ENCODE measurements around the gene ARHGAP21. TPM values are rescaled to one million over a fixed set of nuclear protein-coding genes. Genes with fewer than 3 reads are reported as not detected.
"Not testable (repeated sequence)": the region's sequence is repeated elsewhere in the genome, so short reads cannot be mapped to it uniquely, and the experiment has no call there.

Gene ARHGAP21
- total RNA-seq, 1 donor from 2014 or later = 40.1 TPM

DNA sequence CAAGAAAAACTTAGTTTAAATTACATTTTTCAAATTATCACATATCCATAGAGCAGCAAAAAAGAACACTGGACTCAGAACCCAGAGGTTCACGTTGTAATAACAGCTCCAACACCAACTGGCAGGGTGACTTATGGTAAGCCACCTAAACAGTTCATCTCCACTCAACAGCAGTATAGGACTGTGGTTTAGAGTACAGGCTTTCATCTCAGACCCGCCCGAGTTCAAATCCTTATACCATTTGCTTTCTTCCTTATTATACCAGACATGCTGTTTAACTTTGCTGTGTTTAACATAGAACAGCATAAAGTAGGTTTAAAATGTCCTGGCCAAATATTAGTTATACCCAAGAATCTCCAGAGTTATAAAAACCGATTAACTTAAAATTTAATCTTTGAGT lies 97.9 kb downstream of the ARHGAP21 start:
- no peak for ATAC-seq

DNA sequence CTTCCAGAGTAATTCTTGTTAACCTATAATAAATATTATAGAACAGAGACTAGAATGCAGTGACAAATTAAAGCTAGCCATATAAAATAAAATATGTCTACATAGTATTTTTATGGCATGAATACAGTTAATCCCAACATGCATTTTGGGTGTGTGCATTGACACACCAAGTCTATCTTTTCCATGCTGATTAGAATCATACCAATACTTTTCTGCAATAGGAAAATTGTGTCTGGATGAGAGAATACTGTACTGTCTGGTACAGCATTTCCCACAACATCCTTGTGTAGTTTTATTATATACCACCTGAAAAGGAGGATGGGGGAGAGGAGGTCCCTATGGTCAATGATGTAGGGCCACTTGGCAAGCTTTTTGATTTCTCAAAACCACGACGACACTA lies 100.3 kb downstream of the ARHGAP21 start:
- ATAC-seq = no peak

DNA sequence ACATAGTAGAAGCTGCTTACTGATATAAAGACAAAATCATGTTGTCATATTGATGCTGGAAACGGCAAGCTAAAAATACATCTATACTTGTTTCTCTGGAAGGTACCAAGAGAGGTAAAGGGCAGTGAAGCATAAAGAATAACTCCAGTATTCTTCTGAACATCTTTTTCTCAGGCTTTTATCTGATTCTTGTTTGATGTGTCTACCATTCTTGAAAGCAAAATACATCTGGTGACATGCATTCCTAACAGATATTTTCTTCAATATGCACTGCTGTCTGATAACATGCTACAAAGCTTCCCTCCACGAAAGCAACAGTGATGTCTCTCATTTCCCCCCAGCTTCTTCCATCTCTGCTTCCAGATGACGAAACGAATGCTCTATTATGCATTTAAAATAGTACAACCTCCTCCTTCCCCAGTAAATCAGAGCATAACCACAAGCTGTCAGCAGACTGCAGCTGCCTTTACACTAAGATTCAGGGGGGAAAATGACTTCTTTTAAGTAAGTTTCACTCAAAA lies 100.8 kb downstream of the ARHGAP21 start:
- no peak for ATAC-seq

DNA sequence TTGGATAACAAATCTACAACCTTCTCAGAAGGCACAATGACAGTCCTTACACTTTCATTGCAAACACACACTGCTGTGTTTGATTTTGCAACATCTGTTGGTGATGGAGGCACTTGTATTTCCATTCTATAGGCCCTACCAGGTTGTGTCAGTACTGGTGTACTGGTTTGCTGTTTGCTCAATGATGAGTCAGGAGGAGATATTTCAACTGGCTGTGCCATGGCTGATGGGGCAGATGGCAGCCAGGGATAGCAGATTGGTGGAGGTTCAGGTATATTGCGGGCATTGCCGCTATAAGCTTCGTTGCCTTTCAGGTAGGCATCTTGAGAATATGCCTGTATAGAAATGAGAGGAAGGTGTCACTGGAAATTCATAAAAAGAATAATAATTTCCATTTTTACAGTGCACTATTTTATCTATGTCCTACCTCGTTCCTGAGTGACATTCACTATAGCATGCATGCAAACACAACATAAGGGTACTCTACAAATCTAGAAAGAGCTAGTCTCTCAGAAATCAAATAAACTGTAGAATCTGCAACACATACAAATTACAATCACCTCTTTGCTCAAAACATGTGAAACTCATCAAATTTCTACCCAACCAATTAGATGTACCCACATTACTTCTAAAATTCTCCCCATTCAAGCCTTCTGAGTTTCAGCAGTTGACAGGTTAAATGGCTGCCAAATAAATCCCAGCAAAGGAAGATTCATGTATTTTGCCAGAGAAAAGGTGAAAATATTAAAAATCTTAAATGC lies 102.5 kb downstream of the ARHGAP21 start:
- peak; percentile 46 for ATAC-seq

DNA sequence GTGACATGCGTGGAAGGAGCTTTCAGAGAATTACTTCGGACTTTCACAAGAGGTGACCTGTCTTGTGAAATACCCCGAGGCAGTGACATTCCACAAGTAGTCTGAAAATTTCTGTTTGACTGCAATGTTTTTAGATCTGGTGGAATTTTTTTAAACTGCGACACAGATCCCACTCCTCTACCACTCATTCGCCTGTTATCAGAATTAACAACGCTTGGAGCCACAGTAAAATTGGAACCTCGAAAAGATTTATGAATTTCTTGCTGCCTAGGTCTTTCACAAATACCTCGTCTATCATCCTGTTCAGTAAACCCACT lies 103.7 kb downstream of the ARHGAP21 start:
- ATAC-seq = not testable (repeated sequence)

DNA sequence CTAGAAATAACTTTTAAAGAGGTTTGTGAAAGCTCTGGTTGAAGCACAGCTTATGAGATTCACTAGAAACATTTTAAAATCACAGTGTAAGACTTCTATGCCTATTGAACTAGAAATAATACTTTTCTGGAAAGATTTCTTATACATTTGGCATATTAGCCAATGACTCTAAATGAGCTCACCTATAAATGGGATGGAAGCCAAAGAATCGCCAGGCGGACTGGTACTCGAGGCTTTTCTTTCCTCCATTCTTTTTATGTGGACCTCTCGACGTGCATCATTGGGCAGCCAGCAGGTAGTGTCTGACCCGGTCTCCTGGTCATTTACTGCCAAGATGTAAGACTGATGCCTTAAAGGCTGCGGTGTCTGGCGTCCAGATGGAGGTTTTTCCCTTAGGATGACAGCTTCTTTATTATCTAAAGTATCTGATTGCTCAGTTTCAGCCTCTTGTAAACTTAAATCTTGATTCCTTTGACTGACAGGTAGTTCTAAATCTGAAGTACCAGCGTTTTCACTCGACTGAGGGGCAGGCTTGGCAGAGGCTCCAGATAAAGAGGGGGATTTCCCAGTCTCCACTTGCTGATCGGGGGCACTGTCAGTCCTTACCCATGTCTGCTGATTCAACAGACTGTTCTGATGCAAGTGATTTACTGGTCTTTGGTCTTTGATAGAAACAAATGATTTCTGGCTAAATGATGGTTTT lies 104.2 kb downstream of the ARHGAP21 start:
- not testable (repeated sequence) for ATAC-seq

DNA sequence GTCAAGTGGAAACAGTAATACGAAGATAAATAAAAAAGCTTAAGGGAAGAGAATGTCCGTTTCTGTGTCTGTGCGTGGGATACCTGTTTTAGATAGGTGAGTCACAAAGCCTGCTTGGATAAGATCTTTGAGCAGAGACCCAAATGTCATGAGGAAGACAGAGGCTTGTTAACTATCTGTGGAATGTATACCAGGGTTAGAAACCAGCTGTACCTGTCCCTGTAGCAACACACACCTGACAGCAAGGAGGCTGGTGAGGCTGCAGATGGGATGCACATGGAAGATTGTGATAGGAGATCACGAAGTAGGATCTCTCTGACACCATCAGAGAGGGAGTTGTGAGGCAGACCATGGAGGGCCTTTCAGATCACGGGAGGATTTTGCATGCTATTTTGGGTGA lies 105.3 kb downstream of the ARHGAP21 start:
- no peak for ATAC-seq

DNA sequence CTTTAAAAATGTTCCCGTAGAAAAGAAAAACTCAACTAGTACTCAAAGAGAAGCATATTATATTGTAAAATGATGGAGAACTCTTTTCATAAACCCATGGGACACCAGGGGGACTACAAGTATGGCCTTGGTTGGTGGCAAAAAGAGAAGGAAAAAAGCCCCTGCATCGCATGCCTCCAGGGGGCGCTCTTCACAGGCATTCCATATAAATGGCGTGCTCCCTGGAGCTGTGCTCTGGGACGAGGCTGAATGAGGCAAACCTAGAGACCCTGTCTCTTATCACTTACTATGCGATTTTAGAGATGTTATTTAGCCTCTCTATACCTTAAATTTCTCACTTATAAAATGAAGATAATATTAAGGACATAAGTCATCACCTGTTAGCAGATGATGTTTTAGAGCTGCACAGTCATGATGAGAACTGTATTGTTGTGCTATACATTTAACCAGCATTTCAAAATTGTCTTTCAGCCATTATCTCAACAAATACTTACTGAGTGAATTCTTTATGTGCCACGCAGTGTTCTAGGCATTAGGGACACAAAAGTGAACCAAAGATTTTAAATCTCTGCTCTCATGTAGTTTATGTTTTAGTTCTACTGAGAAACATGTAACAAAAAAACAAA lies 105.8 kb downstream of the ARHGAP21 start:
- no peak for ATAC-seq

DNA sequence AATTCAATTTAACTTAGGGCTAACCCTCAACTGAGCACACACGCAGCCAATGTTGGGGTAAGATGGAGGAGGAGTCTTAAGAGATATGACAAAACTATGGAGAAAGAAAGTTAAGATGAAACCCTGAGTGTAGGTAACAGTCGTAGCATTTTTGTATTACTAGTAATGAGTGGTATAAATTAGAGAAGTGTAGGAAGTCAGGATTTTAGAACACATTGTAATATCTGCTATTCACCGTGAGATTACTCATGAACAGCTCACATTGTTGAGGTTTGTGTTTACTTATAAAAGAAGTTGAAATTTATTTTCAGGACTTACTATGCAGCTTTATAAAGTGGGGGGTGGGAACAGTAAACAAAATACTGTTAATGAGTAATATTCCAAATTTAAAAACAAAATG lies 107.2 kb downstream of the ARHGAP21 start:
- no peak for ATAC-seq

DNA sequence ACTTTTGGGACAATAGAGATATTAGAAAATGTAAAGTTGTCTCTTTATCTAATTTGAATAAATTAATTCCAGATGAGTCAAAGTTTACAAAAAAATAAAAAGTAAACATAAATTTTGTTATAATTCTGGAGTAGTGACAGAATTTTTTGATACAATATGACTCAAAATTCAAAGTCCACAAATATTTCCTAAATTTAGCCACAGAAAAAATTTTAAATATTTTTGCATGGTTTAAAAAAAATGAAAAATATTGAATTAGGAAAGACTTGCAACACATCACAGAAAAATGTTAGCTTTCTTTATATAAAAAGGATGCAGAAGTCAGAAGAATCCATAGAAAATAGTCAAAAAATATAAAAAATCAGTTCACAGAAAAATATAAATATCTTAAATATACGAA lies 117.7 kb downstream of the ARHGAP21 start:
- ATAC-seq = no peak

DNA sequence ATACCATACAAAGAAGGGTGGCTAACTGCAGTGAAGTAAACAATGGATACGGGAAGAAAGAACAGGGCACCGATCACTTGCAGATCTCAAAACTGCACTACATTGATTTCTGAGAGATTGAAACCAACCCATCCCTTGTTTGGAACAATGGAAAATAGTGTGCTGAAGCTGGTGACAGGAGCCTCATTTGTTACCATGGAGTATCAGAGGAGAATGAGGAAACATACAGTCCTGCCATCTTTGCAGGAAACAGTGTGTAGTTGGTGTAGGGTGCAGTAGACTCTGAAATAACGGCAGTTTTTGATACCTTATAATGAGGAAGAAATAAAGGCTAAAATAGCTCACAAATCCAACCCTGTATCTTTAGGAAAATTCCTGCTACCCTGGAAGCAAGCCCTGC lies 118.5 kb downstream of the ARHGAP21 start:
- no peak for ATAC-seq

DNA sequence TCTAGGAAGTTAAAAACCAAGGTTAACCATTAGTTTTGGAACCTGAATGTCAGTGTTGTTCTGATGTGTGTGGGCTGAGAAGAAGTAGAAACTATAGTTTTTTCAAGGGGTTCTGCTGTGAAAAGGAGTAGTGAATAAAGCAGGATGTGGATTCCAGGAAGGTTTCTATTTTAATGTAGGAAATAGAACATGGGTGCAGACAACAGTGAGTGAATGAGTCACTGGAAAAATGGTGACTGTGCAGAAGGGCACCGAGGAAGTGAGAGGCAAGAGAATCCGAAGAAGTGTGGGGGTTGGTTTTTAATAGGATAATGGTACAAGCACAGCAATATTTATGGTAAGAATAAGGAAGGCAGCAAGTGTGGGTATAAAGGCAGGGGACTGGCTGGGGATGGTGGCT lies 120.4 kb downstream of the ARHGAP21 start:
- ATAC-seq = no peak

DNA sequence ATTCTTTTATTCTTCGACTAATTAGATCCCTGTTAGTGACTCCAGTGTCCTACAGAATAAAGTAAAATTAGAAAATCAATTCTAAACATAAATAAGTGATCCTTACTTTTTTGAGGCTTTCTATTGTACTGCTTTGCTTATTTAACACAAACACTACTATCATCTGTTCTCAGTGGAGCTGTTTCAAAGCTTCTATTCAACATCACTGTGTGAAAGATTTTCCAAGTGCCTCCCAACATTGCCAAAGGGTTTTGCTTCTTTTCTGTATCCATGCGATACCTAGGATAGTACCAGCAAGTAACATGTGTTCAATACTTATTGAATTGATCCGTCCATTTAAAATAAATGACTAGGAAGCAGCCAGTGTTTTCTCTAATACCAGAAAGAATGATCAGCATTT lies 125.7 kb downstream of the ARHGAP21 start:
- ATAC-seq = no peak

DNA sequence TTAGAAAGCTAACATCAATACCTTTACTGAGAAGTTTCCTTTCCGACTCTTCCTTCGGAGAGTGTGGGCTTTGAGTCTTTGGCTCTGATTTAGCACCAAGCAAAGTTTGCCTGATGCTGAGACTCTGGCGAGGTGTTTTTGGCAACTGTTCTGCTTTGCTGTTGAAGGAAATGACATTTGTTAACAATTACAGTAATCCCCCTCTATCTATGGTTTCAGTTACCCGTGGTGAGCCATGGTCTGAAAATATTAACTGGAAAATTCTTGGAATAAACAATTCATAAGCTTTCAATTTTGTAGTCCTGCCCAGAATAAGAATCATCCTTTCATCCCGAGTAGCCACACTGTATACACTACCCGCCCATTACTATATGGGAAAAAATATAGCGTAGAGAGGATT lies 126.3 kb downstream of the ARHGAP21 start:
- no peak for ATAC-seq

DNA sequence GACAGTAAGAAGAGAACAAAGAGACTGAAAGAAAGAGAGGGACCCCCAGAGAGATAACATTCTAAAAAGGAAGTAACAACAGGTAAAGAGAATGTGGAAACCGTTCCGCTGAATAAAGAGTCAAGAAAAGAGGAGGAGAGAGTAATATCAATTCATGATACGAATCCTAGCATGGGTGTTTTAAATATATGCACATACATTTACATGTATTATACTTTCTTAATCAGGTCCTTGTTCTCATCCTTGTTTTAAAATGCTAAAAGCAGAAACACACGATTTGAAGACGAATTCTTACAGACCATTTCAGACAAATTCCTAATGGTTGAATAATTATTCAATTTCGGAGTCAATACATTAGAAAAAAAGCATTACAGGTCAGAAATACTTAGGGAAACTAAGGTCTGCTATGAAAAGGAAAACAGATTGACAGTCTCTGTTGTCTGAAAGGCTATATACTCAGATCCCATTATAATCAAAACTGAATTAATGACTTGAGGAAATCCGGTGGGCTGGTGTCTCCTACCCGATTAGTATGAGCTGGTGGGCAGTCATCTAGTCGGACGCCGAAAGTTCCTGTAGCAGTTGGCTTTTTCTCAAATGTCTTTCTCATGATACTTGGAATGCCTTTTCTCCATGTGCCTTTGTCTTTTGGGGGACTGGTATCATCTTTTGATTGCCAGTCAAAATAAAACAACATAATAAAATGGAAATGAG lies 127.3 kb downstream of the ARHGAP21 start:
- no peak for ATAC-seq

DNA sequence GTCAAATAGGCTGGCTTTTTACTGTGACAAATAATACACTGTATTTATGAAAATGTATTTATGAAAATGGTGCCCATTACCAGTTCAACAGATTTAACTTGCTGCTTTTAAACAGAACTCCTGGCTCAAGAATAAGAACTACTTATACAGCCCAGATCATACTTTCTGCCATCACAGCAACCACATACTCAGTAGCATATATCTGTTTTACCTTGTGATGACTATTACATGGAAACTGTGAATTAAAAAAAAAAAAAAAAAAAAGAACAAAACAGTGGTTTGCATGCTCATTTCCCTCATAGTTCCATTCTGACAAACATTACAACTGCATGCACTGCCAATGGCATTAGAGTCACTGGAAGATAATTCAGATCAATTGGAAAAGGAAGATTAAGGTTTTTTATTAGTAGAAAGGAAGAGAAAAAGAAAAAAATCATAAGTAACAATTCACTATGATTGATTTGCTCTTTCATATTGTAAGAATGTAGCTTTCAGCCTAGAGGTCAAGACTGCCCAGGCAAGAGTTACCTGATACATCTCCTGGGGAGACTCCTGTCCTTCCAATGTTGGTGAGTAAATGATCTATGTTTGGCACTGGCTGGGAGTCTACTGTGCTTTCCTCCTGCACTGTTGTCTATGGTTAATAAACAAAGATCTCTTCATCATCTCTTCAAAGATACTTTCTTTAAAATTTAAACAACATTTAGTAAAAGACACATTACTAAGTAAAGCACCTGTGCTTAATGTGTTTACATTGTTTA lies 132.8 kb downstream of the ARHGAP21 start:
- no peak for ATAC-seq

DNA sequence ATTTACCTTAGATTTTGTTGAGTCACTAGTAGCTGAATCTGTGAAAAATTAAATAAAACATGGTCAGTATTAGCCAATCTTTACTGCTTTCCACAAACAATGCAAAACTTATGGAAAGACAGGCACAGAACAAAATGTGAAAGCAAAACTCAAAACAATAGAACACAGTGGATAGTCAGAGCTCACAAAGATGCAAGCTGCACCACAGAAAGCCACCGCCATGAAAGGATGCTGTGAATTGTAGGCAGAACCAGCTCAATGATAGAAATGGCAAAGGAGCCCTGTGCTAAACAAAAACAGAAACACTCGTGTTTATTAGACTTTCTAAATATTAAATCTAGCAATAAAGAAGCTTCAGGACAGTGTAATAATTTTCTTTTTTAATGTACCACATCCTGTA lies 134.4 kb downstream of the ARHGAP21 start:
- no peak for ATAC-seq

DNA sequence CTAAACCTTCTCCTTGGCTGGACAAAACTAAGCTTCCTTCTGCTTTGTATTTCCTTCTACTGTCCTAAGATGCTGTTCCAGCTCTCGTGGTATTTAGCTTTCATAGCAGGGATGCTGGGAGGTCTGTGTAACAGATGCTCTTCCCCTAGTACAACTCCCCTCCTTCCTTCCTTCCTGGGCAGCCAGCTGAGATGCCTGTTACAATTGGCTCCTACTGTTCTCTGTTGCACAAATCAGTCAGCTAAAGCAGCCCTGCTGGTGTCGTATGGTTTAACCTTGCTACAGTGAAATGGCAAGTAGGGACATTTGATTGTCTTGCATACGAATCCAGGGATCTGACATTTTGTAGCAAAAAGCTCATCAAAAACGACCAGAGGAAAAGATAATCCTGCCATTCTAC lies 143.8 kb downstream of the ARHGAP21 start:
- ATAC-seq = no peak

DNA sequence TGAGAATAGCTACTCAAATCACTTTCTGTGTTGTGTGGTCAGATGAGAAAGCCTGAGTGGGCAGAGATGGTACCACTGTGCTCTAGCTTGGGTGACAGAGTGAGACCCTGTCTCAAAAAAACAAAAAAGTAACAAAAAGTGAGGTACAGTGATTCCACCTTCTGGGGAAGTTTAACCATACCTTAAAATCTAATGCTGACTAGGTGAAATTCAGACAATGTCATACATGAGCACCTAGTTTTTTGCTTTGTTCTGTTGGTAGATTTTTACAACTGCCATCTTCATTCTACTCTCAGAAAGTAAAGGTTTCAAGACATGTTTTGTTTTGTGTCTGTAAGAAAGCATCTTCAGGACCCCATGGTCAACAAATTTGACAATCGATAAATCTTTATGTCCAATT lies 144.2 kb downstream of the ARHGAP21 start:
- ATAC-seq = no peak

DNA sequence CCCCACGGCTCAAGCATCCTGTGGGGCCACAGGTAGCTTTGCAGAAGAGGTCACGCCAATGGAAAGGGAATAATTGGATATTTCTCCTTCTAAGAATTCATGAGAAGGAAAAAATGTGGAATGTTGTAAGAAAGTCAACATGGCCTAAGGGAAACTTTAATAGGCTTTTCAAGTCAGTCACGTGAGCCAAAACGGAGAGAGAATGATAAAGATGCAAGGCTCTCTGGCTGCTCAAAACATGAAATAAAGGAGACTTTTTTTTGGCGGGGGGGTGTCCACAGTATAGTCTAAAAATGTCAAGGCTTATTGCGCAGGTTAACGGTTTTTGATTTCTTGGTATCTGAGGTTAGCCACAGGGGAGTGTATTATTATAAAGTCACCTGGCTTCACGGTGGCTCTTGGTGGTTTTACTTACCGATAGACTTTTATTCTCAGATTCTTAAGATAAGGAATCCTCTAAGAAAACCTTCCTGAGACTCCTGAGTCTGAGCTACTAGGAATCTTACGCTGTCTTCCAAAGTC lies 148.1 kb downstream of the ARHGAP21 start:
- no peak for ATAC-seq

DNA sequence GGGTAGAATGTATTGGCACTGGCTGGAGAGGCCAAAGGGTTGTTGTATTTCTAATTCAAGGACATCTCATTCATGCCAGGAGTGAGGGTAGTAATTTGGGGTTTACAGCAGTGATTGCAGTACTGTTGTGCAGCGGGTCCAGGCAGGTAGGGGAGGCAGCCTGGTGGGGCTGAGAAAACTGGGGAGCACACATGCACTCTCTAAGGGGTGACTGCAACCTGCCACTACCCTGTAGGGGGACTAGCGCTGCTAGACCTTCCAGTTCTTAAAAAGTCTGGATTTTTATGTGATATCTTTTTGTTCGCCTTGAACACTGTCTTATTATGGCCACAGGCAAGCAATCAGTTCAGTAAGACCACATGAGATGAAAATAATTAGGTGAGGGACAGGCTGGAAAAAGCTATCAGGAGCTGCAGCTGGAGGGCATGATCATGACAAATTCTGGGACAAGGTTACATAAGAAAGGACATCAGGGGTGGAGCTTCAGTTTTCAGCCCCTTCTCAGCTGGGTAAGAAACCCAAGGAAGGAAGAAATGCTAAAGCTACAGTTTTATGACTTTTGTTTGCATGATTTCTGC lies 149.0 kb downstream of the ARHGAP21 start:
- no peak for ATAC-seq

DNA sequence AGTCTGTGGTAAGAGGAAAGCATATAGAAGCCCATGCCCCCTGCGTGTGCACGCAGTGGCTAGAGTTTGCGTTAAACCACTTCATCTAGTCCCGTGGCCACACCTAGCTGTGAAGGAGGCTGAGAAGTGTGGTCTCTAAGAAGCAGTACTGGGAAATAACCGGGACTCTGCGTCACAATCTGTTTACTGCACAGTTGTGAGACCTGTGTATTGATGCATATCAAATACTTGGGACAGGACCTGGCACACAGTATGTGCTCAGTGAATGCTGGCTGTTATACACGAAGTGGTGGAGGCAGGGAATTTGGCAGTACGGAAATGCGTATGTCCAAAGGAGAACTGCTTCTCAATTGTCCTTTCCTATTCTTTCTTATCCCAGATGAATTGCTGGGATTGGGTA lies 149.5 kb downstream of the ARHGAP21 start:
- no peak for ATAC-seq

Data from esophagus mucosa (tissue), 1 donor.